ENCODE data around the gene SPRED1. TPM values are rescaled to one million over a fixed set of nuclear protein-coding genes. Genes with fewer than 3 reads are reported as not detected.

The SPRED1 gene
- total and polyA plus RNA-seq, 2 of the 13 experiments (the other 11 are each of a cell fraction or from before 2014, with no cell fraction given) = 3.8 to 9.6 TPM

- no TSS peak for BruUV-seq (replicated peaks)
- Histone ChIP-seq H3K36me3 (replicated peaks in 1 of 2; ENCODE audit: control insufficient read depth in 1 of 2, insufficient read depth in 2 of 2, low read length in 2 of 2) (no peaks in the 10 kb centered on the region), H3K27me3 (ENCODE audit: control insufficient read depth in 1 of 2, insufficient read depth in 2 of 2, low read length in 2 of 2) (no peaks in the 10 kb centered on the region)
These were observed 25.9 kb upstream of the SPRED1 start for GRCh38 chr15:38226608-38227266.

DNA sequence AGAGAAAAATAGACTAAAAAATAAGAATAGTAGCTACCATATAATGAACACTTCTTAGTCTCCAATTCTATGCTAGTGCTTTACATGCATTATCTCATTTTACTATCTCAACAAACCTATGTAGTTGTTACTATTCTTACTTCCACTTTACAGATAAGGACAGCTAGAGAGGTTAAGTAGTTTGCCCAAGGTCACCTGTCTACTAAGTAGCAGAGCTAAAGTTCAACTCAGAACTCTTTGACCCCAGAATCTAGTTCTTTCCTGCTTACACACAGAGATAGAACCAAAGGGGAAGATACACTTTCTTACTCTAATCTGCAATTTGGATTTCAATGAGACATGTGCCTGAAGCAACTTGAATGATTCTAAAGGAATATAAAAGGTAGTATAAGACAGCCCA is 24.7 kb upstream of the SPRED1 start:
- POLR2A ChIA-PET = no interaction called here
- in situ Hi-C loops (cut with HindIII; ENCODE audit: extremely low pct_ligation_motif_present, low pct_unique_long_range_greater_than_20kb) (no loop called here), intact Hi-C loops (cut with micrococcal nuclease; ENCODE audit: unreplicated experiment) (no loop called here)
- H3K27me3 ChIP-seq (ENCODE audit: control insufficient read depth in 1 of 2, insufficient read depth in 2 of 2, low read length in 2 of 2) = no peaks in the 10 kb centered on the region
- no peaks in the 10 kb centered on the region for H3K9me3 ChIP-seq (ENCODE audit: low read length)
- no peaks in the 10 kb centered on the region for H3K36me3 ChIP-seq (replicated peaks in 1 of 2; ENCODE audit: control insufficient read depth in 1 of 2, insufficient read depth in 2 of 2, low read length in 2 of 2)
- H3K4me2 ChIP-seq (ENCODE audit: low read depth, low read length) = no peak overlapping the region
- no peaks in the 10 kb centered on the region for H4K20me1 ChIP-seq (ENCODE audit: insufficient read depth, low read length)
- H3K79me2 ChIP-seq (ENCODE audit: insufficient read depth, low read length) = no peaks in the 10 kb centered on the region
- no peak overlapping the region for H3K4me3 ChIP-seq (replicated peaks in 1 of 3; ENCODE audit: insufficient read depth in 1 of 3, low read depth in 2 of 3, low read length in 3 of 3)
- no peak overlapping the region for H2AFZ ChIP-seq (ENCODE audit: low read length)
- CTCF ChIA-PET (ENCODE audit: low intra/inter-chr PET ratio, low total read pairs) = no interaction called here
- ATAC-seq (no peak), DNase-seq (ENCODE audit: low spot score) (no peak), FAIRE-seq (no peak)
- H3K4me1 ChIP-seq (ENCODE audit: insufficient read depth, low read length) = no peaks in the 10 kb centered on the region
- H3K9ac ChIP-seq (ENCODE audit: insufficient read depth, low read depth, low read length) = no peak overlapping the region
- TF ChIP-seq ZNF274 (CRISPR knock-in tag; IDR thresholded peaks at IDR 0.05) (no peak), MTA1 (CRISPR knock-in tag; IDR thresholded peaks at IDR 0.05; ENCODE audit: borderline replicate concordance) (no peak), PATZ1 (CRISPR knock-in tag; IDR thresholded peaks at IDR 0.05) (no peak), CEBPB (IDR thresholded peaks at IDR 0.05; ENCODE audit: borderline replicate concordance, low read depth, low read length) (no peak), ZC3H13 (CRISPR knock-in tag; IDR thresholded peaks at IDR 0.05) (no peak), FOXO1 (CRISPR knock-in tag; IDR thresholded peaks at IDR 0.05) (no peak), CEBPG (CRISPR knock-in tag; IDR thresholded peaks at IDR 0.05) (no peak), ZNF597 (CRISPR knock-in tag; IDR thresholded peaks at IDR 0.05) (no peak), HDAC1 (CRISPR knock-in tag; IDR thresholded peaks at IDR 0.05) (no peak), ZNF782 (CRISPR knock-in tag; IDR thresholded peaks at IDR 0.05; ENCODE audit: borderline replicate concordance) (no peak), ZNF546 (CRISPR knock-in tag; conservative IDR thresholded peaks at IDR 0.05) (no peak), NFE2 (CRISPR knock-in tag; IDR thresholded peaks at IDR 0.05) (no peak), PTBP1 (IDR thresholded peaks at IDR 0.05; ENCODE audit: low read depth, low read length, poor library complexity, severe bottlenecking) (no peak), CREB1 (IDR thresholded peaks at IDR 0.05) (no peak), CREB1 (CRISPR knock-in tag; IDR thresholded peaks at IDR 0.05) (no peak), ZNF629 (CRISPR knock-in tag; conservative IDR thresholded peaks at IDR 0.05) (no peak)
- TF ChIP-seq, protein P1, sequence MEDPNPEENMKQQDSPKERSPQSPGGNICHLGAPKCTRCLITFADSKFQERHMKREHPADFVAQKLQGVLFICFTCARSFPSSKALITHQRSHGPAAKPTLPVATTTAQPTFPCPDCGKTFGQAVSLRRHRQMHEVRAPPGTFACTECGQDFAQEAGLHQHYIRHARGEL (CRISPR knock-in tag; IDR thresholded peaks at IDR 0.05) = no peak
- no peak overlapping the region for H3K27ac ChIP-seq (ENCODE audit: extremely low read length, insufficient read depth, low read length)
- BruUV-seq (replicated peaks) = no TSS peak

More at GRCh38 chr15:38226608-38227266, 25.9 kb upstream of the SPRED1 start:
- Histone ChIP-seq H3K27ac (ENCODE audit: extremely low read length, insufficient read depth, low read length) (no peak overlapping the region), H4K20me1 (ENCODE audit: insufficient read depth, low read length) (no peaks in the 10 kb centered on the region), H3K9me3 (ENCODE audit: low read length) (no peaks in the 10 kb centered on the region), H3K79me2 (ENCODE audit: insufficient read depth, low read length) (no peaks in the 10 kb centered on the region), H3K4me2 (ENCODE audit: low read depth, low read length) (no peak overlapping the region), H2AFZ (ENCODE audit: low read length) (no peak overlapping the region), H3K4me1 (ENCODE audit: insufficient read depth, low read length) (no peaks in the 10 kb centered on the region), H3K4me3 (replicated peaks in 1 of 3; ENCODE audit: insufficient read depth in 1 of 3, low read depth in 2 of 3, low read length in 3 of 3) (no peak overlapping the region), H3K9ac (ENCODE audit: insufficient read depth, low read depth, low read length) (no peak overlapping the region)
- POLR2A ChIA-PET = no interaction called here
- peak; percentile 59 for DNase-seq (ENCODE audit: low spot score)
- in situ Hi-C loops (cut with HindIII; ENCODE audit: extremely low pct_ligation_motif_present, low pct_unique_long_range_greater_than_20kb) = no loop called here
- no peak for ATAC-seq
- no peak for FAIRE-seq
- CTCF ChIA-PET (ENCODE audit: low intra/inter-chr PET ratio, low total read pairs) = no interaction called here
- TF ChIP-seq HMG20A (CRISPR knock-in tag; IDR thresholded peaks at IDR 0.05; ENCODE audit: borderline replicate concordance) (0 out of 2 replicates have a peak, but pooled peaks have one; percentile 50), FOSL2 (CRISPR knock-in tag; IDR thresholded peaks at IDR 0.05) (peak; percentile 76), TAF1 (CRISPR knock-in tag; IDR thresholded peaks at IDR 0.05) (no peak)
- intact Hi-C loops (cut with micrococcal nuclease; ENCODE audit: unreplicated experiment) = no loop called here
- WGBS (ENCODE audit: low lambda C conversion rate) = 37% methylated on average over 4 of the region's 4 CpGs

Measured in HepG2 (cell line).